ENCODE measurements around the gene SEC23IP.
"Not testable (repeated sequence)": the region's sequence is repeated elsewhere in the genome, so short reads cannot be mapped to it uniquely, and the experiment has no call there.

SEC23IP gene

GRCh38 chr10:119883901-119884611 lies 8.5 kb upstream of the SEC23IP start:
- DNase-seq (ENCODE audit: low spot score): not testable (repeated sequence)

- not testable (repeated sequence) for DNase-seq (ENCODE audit: low spot score)
These were observed 6.5 kb upstream of the SEC23IP start for GRCh38 chr10:119886070-119886469.

DNA sequence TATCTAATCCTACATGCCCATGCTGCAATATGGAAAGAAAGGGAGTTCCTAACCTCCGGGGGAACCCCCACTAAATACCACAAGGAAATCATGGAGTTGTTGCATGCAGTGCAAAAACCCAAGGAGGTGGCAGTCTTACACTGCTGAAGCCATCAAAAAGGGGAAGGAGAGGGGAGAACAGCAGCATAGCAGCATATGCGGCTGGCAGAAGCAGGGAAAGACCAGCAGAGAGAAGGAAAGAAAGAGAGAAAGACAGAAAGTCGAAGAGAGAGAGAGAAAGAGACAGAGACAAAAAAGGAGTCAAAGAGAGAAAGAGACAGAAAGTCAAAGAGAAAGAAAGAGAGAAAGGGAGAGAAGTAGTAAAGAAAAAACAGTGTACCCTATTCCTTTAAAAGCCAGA lies 3.8 kb upstream of the SEC23IP start:
- DNase-seq (ENCODE audit: low spot score): not testable (repeated sequence)

DNA sequence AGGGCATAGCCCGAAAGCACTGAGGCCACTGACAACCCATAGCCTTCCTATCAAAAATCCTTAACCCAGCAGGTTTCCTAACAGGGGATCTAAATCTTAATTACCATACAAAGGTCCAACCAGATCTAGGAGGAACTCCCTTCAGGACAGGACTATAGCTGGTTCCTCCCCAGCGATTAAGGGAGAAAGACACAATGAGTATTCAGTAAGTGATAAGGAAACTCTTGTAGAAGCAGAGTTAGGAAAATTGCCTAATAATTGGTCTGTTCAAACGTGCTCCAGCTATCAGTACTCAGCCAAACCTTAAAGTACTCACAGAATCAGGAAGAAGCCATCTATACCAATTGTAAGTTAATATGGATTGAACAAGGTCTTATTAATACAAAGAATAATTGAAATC lies 3.3 kb upstream of the SEC23IP start:
- DNase-seq (ENCODE audit: low spot score): not testable (repeated sequence)

DNA sequence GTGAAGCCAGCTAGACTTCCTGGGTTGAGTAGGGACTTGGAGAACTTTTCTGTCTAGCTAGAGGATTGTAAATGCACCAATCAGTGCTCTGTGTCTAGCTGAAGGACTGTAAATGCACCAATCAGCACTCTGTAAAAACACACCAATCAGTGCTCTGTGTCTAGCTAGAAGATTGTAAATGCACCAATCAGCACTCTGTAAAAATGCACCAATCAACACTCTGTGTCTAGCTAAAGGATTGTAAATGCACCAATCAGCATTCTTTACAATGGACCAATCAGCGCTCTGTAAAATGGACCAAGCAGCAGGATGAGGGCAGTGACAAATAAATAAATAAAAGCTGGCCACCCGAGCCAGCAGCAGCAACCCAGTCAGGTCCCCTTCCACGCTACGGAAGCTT lies 2.2 kb upstream of the SEC23IP start:
- DNase-seq (ENCODE audit: low spot score): not testable (repeated sequence)

- DNase-seq (ENCODE audit: low spot score): not testable (repeated sequence)
These were observed 712 bp upstream of the SEC23IP start for GRCh38 chr10:119891849-119892187.

DNA sequence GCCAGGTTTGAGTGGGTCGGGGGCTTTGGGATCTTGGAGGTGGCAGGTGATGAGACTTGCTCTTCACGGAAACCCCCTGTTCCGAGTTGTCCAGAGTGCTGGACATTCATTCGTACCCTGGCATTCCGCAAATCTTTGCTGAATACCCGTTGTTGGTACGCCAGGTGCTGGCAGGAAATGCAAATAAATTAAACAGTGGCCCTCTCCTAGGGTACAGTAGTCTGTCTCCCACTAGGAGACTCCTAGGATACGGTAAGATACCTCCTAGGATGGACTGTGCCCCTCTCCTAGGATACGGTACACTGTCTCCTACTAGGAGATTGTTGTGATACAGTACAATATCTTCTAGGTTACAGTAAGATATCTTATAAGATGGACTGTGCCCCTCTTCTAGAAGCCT lies 544 bp downstream of the SEC23IP start:
- no peak for DNase-seq (ENCODE audit: low spot score)

- no peak for DNase-seq (ENCODE audit: low spot score)
These were observed 1.4 kb downstream of the SEC23IP start for GRCh38 chr10:119893845-119894427.

- DNase-seq (ENCODE audit: low spot score): no peak
These were observed 3.6 kb downstream of the SEC23IP start for GRCh38 chr10:119896061-119896655.

GRCh38 chr10:119896937-119897770 lies 4.6 kb downstream of the SEC23IP start:
- DNase-seq (ENCODE audit: low spot score): no peak

DNA sequence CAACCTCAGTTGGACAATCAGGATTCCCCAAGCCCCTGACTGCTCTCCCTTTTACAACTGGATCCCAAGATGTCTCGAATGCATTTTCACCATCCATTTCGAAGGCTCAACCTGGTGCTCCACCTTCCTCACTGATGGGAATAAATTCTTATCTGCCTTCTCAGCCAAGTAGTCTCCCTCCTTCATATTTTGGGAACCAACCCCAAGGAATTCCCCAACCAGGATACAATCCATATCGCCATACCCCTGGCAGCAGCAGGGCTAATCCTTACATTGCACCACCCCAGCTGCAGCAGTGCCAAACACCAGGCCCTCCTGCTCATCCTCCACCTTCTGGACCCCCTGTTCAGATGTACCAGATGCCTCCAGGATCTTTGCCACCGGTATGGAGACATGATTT lies 6.0 kb downstream of the SEC23IP start:
- DNase-seq (ENCODE audit: low spot score): no peak

DNA sequence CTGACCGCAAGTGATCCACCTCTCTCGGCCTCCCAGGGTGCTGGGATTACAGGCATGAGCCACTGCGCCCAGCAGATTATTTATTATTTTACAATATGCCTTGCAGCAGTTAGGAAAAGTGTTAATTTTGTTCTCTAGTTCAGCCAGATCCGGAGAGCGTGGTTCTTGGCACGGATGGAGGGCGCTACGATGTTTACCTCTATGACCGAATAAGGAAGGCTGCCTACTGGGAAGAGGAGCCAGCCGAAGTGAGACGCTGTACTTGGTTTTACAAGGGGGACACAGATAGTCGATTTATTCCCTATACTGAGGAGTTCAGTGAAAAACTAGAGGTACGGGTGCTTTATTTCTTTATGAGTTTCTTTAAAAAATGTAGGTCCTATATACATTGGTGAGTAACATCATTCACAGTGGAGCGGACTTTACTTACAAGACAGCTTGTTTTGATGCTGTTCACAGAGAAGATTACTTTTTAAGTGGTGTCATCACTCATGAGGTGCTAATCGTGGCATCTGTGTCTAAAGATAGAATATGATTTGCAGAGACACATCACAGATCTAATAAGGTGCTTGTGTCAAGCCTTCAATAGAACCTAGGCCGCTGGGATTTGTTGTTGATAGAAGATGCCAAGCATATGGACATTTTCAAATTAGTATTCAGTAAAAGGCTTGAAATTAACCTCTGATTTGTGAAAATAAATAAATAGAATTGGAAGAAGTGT lies 11.6 kb downstream of the SEC23IP start:
- DNase-seq (ENCODE audit: low spot score): no peak

GRCh38 chr10:119907695-119908094 lies 15.2 kb downstream of the SEC23IP start:
- DNase-seq (ENCODE audit: low spot score): not testable (repeated sequence)

- DNase-seq (ENCODE audit: low spot score): no peak
These were observed 15.6 kb downstream of the SEC23IP start for GRCh38 chr10:119908166-119908565.

- DNase-seq (ENCODE audit: low spot score): no peak
These were observed 18.2 kb downstream of the SEC23IP start for GRCh38 chr10:119910689-119911088.

DNA sequence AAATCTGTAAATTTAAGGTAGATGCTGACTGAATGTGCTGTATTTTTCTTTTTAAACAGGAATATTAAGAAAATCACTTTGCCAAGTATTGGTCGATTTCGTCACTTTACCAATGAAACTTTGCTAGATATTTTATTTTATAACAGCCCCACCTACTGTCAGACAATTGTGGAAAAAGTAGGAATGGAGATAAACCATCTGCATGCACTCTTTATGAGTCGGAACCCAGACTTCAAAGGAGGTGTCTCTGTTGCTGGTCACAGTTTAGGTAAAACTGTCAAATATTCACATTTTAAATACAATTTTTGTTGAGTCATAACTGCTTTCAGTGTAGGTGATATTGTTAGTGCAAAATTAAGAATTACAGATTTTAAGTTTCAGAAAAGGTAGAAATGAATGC lies 25.2 kb downstream of the SEC23IP start:
- no peak for DNase-seq (ENCODE audit: low spot score)

GRCh38 chr10:119919271-119919670 lies 26.7 kb downstream of the SEC23IP start:
- no peak for DNase-seq (ENCODE audit: low spot score)

- DNase-seq (ENCODE audit: low spot score): no peak
These were observed 27.3 kb downstream of the SEC23IP start for GRCh38 chr10:119919826-119920225.

- no peak for DNase-seq (ENCODE audit: low spot score)
These were observed 35.9 kb downstream of the SEC23IP start for GRCh38 chr10:119928411-119928810.

DNA sequence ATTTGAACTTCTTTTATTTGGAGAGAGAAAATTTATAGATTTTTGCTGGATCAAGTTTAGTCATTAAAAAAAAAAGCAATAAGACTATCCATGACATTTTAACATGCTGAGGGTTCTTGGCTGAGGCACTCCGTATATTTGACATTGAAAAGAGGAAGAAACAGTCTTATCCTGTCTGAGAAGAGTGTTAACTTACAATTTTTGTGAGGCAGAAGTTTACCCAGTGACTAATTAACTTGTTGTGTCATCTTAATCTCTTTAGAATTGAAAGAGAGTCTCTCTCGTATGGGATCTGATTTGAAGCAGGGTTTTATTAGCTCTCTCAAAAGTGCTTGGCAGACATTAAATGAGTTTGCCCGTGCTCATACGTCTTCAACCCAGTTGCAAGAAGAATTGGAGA lies 39.3 kb downstream of the SEC23IP start:
- no peak for DNase-seq (ENCODE audit: low spot score)

DNA sequence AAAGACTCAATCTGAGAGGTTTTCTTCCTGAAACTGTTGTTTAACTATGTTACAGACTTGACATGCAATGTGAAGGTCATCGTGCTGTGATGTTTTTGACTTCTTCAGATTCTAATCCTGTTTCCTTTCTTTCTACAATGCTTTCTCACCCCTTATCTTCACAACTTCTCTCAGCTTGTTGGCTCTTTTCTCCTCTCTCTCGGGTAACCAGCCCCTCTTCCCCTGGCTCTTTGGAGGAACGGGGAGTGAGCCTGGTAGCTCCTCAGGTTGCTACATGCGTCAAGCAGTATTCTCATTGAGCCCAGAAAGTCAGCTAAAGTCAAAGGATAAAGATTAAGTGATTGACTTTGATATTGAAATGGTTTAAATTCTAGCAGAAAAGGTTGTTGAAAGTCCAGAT lies 40.1 kb downstream of the SEC23IP start:
- no peak for DNase-seq (ENCODE audit: low spot score)

DNA sequence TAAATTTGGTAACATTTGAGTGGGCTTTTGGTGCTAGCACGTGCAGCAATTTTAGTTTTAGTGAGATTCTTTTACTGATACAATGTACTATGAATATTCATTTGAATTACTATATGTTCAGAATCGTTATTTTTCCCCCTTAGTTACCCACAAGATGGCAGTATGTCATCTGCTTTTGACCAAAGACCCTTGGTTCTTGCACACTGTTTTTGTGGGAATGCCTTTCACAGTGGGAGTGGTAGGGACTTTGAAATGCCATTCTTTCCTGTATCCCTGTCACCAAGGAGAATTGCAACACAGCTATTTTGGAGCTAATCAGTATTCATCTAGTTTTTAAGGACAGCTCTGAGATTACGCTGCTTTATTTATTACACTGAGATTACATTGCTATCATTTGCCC lies 40.6 kb downstream of the SEC23IP start:
- DNase-seq (ENCODE audit: low spot score): no peak

Data from ecto neural progenitor cell (in vitro differentiated cells).